A673 (cell line): ENCODE data around the gene RPS21.

Experiments
- EZH2 ChIP-seq: fragments of 200-600 bp; sonication (generic); IDR thresholded peaks from 2 replicates; pipeline ENCODE4 v1.6.1; 2017; ENCODE audit warnings: borderline replicate concordance, low read depth, mild to moderate bottlenecking, mixed read lengths, antibody characterized with exemption, low read length; ENCODE audit not compliant: poor library complexity, severe bottlenecking
- TF ChIP-seq, protein P1 (sequence below): fragments of 300-800, 200-600 bp; sonication (generic); conservative IDR thresholded peaks from 2 replicates; pipeline ENCODE4 v1.5.1; 2017; ENCODE audit warnings: low read depth, mild to moderate bottlenecking, antibody characterized with exemption, low read length, moderate library complexity, mixed read lengths

- TF ChIP-seq, protein P1, sequence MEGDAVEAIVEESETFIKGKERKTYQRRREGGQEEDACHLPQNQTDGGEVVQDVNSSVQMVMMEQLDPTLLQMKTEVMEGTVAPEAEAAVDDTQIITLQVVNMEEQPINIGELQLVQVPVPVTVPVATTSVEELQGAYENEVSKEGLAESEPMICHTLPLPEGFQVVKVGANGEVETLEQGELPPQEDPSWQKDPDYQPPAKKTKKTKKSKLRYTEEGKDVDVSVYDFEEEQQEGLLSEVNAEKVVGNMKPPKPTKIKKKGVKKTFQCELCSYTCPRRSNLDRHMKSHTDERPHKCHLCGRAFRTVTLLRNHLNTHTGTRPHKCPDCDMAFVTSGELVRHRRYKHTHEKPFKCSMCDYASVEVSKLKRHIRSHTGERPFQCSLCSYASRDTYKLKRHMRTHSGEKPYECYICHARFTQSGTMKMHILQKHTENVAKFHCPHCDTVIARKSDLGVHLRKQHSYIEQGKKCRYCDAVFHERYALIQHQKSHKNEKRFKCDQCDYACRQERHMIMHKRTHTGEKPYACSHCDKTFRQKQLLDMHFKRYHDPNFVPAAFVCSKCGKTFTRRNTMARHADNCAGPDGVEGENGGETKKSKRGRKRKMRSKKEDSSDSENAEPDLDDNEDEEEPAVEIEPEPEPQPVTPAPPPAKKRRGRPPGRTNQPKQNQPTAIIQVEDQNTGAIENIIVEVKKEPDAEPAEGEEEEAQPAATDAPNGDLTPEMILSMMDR, result no peak
- TF ChIP-seq EZH2, result no peak
These were observed 41.1 kb downstream of the RPS21 start for GRCh38 chr20:62428002-62428372.
